ENCODE measurements around the gene AADACL3. TPM values are rescaled to one million over a fixed set of nuclear protein-coding genes. Genes with fewer than 3 reads are reported as not detected.

The AADACL3 gene
- total and polyA plus RNA-seq, 7 donors = not detected

GRCh38 chr1:12756273-12756672, 40.4 kb downstream of the AADACL3 start:
- 36 to 63% methylated on average over 2 of the region's 2 CpGs for WGBS, 2 donors
- no peak overlapping the region for H3K27ac ChIP-seq
- no peak for TF ChIP-seq CTCF (IDR thresholded peaks at IDR 0.05)
- no peak for TF ChIP-seq POLR2A (IDR thresholded peaks at IDR 0.05)
- no peak for TF ChIP-seq EP300 (IDR thresholded peaks at IDR 0.05)
- TF ChIP-seq POLR2AphosphoS5 (IDR thresholded peaks at IDR 0.05) = no peak
- intact Hi-C loops (cut with DNase I) = no loop called here
- no peak overlapping the region for H3K4me3 ChIP-seq
- peaks cover 0 to 10% (median 0%) of the 10 kb centered on the region in 3 donors for H3K27me3 ChIP-seq
- no peak for DNase-seq
- H3K4me1 ChIP-seq = no peaks in the 10 kb centered on the region
- no peaks in the 10 kb centered on the region for H3K36me3 ChIP-seq
- H3K9me3 ChIP-seq = no peaks in the 10 kb centered on the region

DNA sequence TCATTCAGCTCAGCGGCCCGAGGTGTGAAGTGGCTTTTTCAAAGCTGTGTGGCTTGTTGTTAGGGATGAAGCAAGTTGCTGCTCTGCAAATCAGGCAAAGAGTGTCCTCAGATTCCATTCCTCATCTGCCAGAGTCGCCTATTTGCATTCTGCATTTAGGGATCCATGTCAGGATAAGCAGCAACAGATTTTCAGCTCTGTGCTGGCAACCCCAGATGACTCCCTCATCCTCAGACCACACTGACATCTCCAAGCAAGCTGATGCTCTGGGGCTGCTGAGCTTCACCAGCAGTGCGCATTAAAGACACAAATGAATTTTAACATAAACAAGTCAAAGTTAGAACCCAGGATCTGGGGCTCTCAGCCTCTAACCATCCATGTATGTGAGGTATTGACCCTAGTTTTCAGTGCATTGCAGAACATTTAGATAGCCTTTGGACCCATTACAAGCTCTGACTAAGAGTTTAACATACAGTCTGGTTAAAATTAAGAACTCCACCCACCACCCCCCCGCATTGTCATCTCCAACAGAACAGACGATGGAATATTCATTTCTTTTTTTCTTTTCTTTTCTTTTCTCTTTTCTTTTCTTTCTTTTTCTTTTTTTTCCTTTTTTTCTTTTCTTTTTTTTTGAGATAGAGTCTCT, 41.0 kb downstream of the AADACL3 start:
- no peak for DNase-seq
- Histone ChIP-seq H3K27me3 (peaks cover 0 to 10% (median 0%) of the 10 kb centered on the region in 3 donors), H3K4me1 (no peaks in the 10 kb centered on the region), H3K9me3 (no peaks in the 10 kb centered on the region), H3K27ac (no peak overlapping the region), H3K4me3 (no peak overlapping the region), H3K36me3 (no peaks in the 10 kb centered on the region)
- TF ChIP-seq POLR2AphosphoS5 (IDR thresholded peaks at IDR 0.05) = no peak
- TF ChIP-seq POLR2A (IDR thresholded peaks at IDR 0.05) = no peak
- TF ChIP-seq EP300 (IDR thresholded peaks at IDR 0.05) = no peak
- no peak for TF ChIP-seq CTCF (IDR thresholded peaks at IDR 0.05)
- 67 to 78% methylated on average over 6 of the region's 6 CpGs for WGBS, 2 donors
- intact Hi-C loops (cut with DNase I) = no loop called here

GRCh38 chr1:12757836-12758235, 41.9 kb downstream of the AADACL3 start:
- Histone ChIP-seq H3K27me3 (peaks cover 0 to 10% (median 0%) of the 10 kb centered on the region in 3 donors), H3K4me1 (no peaks in the 10 kb centered on the region), H3K9me3 (no peaks in the 10 kb centered on the region), H3K36me3 (no peaks in the 10 kb centered on the region), H3K4me3 (no peak overlapping the region), H3K27ac (no peak overlapping the region)
- WGBS, 2 donors = 58 to 68% methylated on average over 6 of the region's 6 CpGs
- intact Hi-C loops (cut with DNase I) = no loop called here
- no peak for DNase-seq
- TF ChIP-seq POLR2AphosphoS5 (IDR thresholded peaks at IDR 0.05) (no peak), EP300 (IDR thresholded peaks at IDR 0.05) (no peak), POLR2A (IDR thresholded peaks at IDR 0.05) (no peak), CTCF (IDR thresholded peaks at IDR 0.05) (no peak)

- no peak for DNase-seq
- no peak overlapping the region for H3K4me3 ChIP-seq
- TF ChIP-seq POLR2AphosphoS5 (IDR thresholded peaks at IDR 0.05) = no peak
- no peak for TF ChIP-seq CTCF (IDR thresholded peaks at IDR 0.05)
- TF ChIP-seq POLR2A (IDR thresholded peaks at IDR 0.05) = no peak
- TF ChIP-seq EP300 (IDR thresholded peaks at IDR 0.05) = no peak
- no peaks in the 10 kb centered on the region for H3K9me3 ChIP-seq
- H3K4me1 ChIP-seq = no peaks in the 10 kb centered on the region
- no peak overlapping the region for H3K27ac ChIP-seq
- H3K27me3 ChIP-seq = peaks cover 0 to 10% (median 0%) of the 10 kb centered on the region in 3 donors
- 71 to 78% methylated on average over 7 of the region's 7 CpGs for WGBS, 2 donors
- intact Hi-C loops (cut with DNase I) = no loop called here
- no peaks in the 10 kb centered on the region for H3K36me3 ChIP-seq
These were observed 44.4 kb downstream of the AADACL3 start for GRCh38 chr1:12760256-12760795.
